Motor neuron (in vitro differentiated cells): ENCODE measurements around the gene THSD7A. TPM values are rescaled to one million over a fixed set of nuclear protein-coding genes. Genes with fewer than 3 reads are reported as not detected.

Source experiments
- ATAC-seq, 8 experiments: fragments of 200-7000 bp; cut with Tn5 transposase; replicated peaks in 6 of 8; 2 replicates each; pipeline ENCODE4 v1.8.0; 2021; ENCODE audit warnings: mild to moderate bottlenecking in 8 of 8, moderate library complexity in 8 of 8
- H3K27ac ChIP-seq, 2 donors: fragments of 250-450 bp; sonication (Bioruptor Pico); 2 replicates each; pipeline ENCODE4 v1.9.0; 2021; ENCODE audit warnings: antibody characterized with exemption in 2 of 2, mild to moderate bottlenecking in 2 of 2, moderate library complexity in 1 of 2
- H3K4me1 ChIP-seq, 2 donors: fragments of 250-450 bp; sonication (Bioruptor Pico); replicated peaks in 1 of 2; 2 replicates each; pipeline ENCODE4 v1.6.1; 2021; ENCODE audit warnings: antibody characterized with exemption in 2 of 2, mild to moderate bottlenecking in 2 of 2, moderate library complexity in 1 of 2
- H3K4me3 ChIP-seq, 5 donors: fragments of 250-450 bp; sonication (Bioruptor Pico); 2 replicates each; pipeline ENCODE4 v1.9.0; 2021; ENCODE audit warnings: antibody characterized with exemption in 5 of 5, mild to moderate bottlenecking in 5 of 5, moderate library complexity in 4 of 5
- WGBS, 10 experiments: fragments of 450-650 bp; shearing (Covaris generic); methylation state at CpG; one replicate each; pipeline ENCODE4 v1.0.0; 2022; 5-methylcytosine and 5-hydroxymethylcytosine counted together
- in situ Hi-C, 9 experiments: fragments of 400-800 bp; cut with MboI; loops; one replicate each; pipeline ENCODE4 v1.15.0; 2021; ENCODE audit warnings: low sequenced_read_pairs in 9 of 9, low pct_unique_long_range_greater_than_20kb in 2 of 9; ENCODE audit not compliant: unreplicated experiment in 9 of 9
- total RNA-seq, 8 experiments: library from RNA; unstranded; fragments of 300-600 nt; gene quantifications; 2 replicates each; pipeline versions ENCODE4 v1.2.3 to v1.2.4, GENCODE V29; 2022

THSD7A gene
- total RNA-seq, 8 experiments from 2014 or later, result 1.1 to 24.7 (median 9.6) TPM

DNA sequence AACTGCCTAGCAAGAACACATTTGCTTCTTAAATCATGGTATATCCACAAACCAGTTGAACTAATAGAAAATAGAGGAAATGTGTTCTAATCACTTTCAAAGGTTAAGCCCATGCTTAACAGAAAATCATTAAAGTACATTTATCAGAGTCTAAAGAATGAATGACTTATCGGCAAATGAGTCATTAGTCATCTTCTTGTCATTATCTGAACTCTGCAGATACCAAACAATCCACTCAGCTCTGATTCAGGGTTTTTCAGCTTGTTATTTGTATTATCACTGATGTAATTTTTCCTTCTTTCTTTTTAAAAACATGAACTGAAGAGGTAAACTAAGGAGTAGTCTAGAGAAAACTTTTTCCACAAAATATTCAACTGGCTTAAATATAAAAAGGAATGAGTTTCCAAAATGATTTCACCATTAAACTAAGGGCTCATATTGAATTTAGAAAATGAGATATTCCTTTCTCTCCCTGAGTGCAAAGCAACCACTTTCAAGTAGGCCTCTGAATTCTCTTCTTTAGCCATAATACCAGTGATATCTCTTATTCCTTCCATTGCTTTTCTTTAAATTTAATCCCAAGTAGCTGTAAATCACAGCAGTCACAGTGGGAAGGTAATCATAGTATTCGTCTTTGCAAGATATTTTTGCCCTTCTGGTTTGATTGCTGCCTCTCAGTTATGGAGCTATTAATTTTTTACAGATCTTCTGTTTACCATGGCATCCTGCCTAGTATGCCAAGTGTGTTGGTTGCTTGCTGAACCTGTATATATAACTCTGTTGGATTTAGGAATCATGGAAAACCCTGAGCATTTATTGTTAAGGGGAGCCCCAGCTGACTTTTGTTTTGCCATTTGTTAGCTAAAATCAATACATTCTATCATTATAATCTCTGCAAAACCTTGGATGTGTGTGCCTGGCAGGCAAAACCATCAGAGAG is 125.1 kb downstream of the THSD7A start:
- H3K4me1 ChIP-seq, result peaks cover 20 to 42% of the 10 kb centered on the region in 2 donors
- H3K27ac ChIP-seq, result no peak overlapping the region
- in situ Hi-C loops, result no loop called here
- ATAC-seq, result peak in 4 of 8 experiments; percentile 10 to 75 (median 20)
- 0 to 72% (median 39%) methylated on average over 1 to 2 of the region's 2 CpGs for WGBS, 10 experiments
- no peak overlapping the region for H3K4me3 ChIP-seq

DNA sequence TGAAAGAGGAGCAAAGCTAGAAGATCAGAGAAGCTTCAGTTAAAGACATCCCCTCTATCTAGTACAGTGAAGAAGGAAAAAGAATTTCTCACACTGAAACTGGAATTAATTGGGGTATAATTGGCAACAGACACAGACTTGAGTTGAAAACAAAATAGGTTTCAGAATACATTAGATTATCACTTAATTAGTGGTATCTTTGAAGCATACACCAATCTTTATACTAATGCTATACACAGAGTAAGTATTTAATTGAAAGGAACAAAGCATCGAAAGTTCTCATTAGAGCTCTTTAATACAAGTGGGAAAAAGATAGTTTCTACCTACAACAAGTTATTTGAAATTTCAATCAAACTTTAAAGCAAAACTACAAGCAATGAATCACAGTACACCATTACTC is 128.2 kb downstream of the THSD7A start:
- Histone ChIP-seq H3K27ac (no peak overlapping the region), H3K4me1 (peaks cover 8 to 27% of the 10 kb centered on the region in 2 donors), H3K4me3 (no peak overlapping the region)
- ATAC-seq, result no peak
- in situ Hi-C loops, result no loop called here
- 63 to 100% (median 86%) methylated on average over 1 of the region's 1 CpG; no CpG with 5 or more reads in 3 of the 10 experiments for WGBS, 10 experiments

DNA sequence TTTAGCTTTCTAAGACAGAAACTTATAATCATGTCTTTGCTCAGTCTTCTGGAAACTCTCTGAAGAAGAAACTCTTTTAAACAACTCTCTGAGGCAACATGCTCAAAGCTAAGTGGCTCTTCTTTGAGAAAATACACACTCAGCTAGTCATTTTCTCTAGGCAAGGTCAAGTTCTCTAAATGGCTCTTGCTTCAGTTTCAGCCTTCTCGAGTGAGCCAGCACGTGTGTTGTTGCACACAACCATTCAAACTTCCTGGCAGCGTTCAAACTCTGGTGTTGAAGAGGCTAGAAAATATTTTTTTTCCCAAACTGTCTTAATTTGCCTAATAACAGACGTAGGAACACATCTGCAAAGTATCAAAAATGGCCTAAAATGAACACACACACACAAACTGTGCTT is 129.1 kb downstream of the THSD7A start:
- Histone ChIP-seq H3K4me3 (no peak overlapping the region), H3K27ac (no peak overlapping the region), H3K4me1 (peaks cover 8 to 29% of the 10 kb centered on the region in 2 donors)
- 14 to 100% (median 71%) methylated on average over 1 to 4 of the region's 4 CpGs for WGBS, 10 experiments
- no peak for ATAC-seq
- in situ Hi-C loops, result no loop called here

DNA sequence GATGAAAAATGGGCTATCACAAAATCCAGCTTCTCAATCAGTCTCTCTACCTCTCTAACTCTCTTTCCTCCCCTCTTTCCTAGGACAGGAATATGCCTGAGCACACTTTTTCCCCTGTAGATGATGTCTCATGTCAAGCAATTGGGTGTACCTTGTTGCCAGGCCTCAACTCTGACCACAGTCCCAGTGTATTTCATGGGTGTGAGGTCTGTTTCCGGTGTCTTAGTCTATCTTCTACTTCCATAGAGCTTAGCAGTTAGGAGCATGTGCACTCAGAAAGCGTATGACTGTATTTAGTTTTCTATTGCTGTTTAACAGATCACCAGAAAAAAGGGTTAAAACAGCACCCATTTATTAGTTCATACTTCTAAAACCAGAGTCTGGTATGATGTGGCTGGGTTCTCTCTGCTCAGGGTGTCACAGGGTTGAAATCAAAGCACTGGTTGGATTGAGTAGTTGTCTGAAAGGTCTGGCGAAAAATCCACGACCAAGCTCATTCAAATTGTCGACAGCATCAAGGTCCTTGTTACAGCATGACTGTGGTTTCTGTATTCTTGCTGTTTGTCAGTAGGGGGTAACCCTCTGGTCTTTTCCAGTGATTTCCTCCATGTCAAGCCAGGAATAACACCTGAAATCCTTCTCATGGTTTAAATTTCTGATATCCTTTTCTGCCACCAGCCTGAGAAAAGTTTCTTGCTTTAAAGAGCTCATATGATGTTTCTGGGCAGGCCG is 130.0 kb downstream of the THSD7A start:
- WGBS, 10 experiments, result 44 to 100% (median 71%) methylated on average over 1 to 6 of the region's 6 CpGs; no CpG with 5 or more reads in 1 of the 10 experiments
- Histone ChIP-seq H3K27ac (no peak overlapping the region), H3K4me3 (no peak overlapping the region), H3K4me1 (peaks cover 3 to 19% of the 10 kb centered on the region in 2 donors)
- in situ Hi-C loops, result no loop called here
- no peak for ATAC-seq

DNA sequence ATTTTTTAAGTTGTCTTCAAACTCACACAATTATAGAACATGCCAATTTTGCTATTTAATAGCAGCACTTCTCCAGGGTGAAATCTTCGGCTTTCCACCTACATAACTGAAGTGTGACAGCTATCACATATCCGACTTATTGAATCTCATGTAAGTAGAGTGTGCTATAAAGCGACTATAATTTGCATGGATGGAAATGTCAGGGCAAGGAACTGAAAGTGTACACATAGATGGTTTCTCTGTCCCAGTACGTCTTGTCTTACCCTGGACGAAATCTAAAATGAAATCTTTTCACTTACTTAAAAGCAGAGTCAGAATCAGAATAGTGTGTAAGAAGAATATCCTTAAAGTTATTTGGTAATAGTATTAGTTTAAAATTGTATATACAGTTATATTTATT is 132.3 kb downstream of the THSD7A start:
- Histone ChIP-seq H3K27ac (no peak overlapping the region), H3K4me1 (peaks cover 0 to 10% of the 10 kb centered on the region in 2 donors), H3K4me3 (no peak overlapping the region)
- WGBS, 10 experiments, result 52 to 100% (median 93%) methylated on average over 1 to 5 of the region's 5 CpGs
- ATAC-seq, result no peak
- in situ Hi-C loops, result no loop called here

DNA sequence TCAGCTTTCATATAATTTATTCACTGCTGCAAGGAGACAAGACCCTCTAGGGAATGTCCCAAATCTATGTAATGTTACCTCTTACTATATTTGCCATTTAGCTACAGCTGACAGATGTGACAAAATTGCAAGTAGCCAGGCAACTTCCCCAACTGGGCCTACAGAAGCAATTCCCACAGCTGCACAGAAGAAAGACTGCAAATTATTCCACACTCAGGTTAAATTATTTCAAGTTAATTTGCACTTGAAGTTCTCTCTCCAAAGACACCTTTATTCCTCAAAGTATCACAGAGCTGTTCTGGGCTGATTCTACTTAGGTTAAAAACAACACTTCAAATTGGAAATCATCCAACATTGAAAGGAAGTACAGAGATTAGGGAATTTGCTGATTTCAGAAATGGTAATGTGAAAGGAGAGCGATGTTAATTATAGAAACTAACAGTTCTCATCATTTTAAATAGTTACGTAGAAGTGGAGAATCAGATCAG is 133.6 kb downstream of the THSD7A start:
- WGBS, 10 experiments, result 40 to 100% (median 91%) methylated on average over 2 of the region's 2 CpGs
- H3K4me3 ChIP-seq, result no peak overlapping the region
- H3K27ac ChIP-seq, result no peak overlapping the region

DNA sequence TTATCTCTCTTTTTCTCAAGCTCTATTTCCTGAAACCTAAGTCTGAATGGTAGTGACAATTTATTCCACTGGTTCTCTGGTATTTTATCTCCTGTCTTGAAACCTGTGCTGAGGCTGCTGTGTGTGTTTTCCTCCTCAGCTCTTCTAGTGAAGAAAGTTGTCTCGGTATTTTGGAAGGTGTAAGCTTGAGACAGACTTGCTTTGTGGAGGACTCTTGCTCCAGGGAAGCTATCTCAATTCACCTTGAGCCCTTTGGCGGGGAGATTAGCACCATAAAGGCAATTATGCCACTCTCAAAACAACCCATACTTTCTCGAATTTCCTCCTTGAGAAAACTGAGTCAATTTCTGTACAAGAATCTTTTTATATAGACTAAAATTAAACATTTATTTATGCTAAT is 141.6 kb downstream of the THSD7A start:
- Histone ChIP-seq H3K27ac (no peak overlapping the region), H3K4me3 (no peak overlapping the region), H3K4me1 (no peaks in the 10 kb centered on the region)
- WGBS, 10 experiments, result 0 to 100% (median 38%) methylated on average over 1 to 3 of the region's 3 CpGs; no CpG with 5 or more reads in 1 of the 10 experiments
- in situ Hi-C loops, result no loop called here
- ATAC-seq, result no peak

More for the DNA sequence above, 133.6 kb downstream of the THSD7A start:
- no peak for ATAC-seq
- H3K4me1 ChIP-seq, result peaks cover 0 to 10% of the 10 kb centered on the region in 2 donors
- in situ Hi-C loops, result no loop called here

DNA sequence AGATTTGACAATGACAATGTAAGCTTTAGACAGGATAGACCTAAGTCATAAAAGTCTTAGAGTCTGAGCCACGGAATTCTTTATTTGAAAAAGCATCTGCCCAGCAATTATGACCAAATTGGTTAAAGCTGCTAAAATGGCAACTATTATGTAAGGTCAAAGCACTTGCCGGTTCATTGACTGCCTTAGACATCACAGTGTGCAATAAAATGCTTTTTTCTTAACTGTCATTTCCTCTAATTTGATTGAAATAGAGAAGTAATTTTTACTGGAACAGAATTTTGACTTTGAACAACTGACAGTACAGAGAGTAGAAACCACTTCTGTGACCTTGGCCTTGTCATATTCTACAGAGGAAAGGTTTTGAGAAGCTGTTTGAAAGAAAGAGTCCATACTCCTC is 142.9 kb downstream of the THSD7A start:
- Histone ChIP-seq H3K27ac (no peak overlapping the region), H3K4me1 (no peaks in the 10 kb centered on the region), H3K4me3 (no peak overlapping the region)
- no peak for ATAC-seq
- in situ Hi-C loops, result no loop called here
- 0 to 86% (median 46%) methylated on average over 1 to 2 of the region's 2 CpGs for WGBS, 10 experiments

DNA sequence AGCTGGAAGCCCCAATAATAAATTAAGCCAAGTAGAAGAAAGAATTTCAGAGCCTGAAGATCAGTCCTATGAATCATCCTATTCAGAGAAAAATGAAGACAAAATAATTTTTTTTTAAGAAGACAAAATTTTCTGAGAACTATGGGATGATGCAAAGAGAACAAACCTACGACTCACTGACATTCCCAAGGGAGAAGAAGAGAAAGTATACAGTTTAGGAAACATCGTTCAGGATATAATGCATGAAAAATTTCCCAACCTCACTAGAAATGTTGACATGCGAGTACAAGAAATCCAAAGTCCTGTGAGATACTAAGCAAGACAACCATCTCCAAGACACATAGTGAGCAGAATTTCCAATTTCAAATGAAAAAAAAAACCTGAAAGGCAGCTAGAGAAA is 150.5 kb downstream of the THSD7A start:
- Histone ChIP-seq H3K4me1 (no peaks in the 10 kb centered on the region), H3K4me3 (no peak overlapping the region), H3K27ac (no peak overlapping the region)
- in situ Hi-C loops, result no loop called here
- ATAC-seq, result no peak
- WGBS, 10 experiments, result 33 to 100% (median 83%) methylated on average over 1 to 3 of the region's 3 CpGs; no CpG with 5 or more reads in 1 of the 10 experiments

DNA sequence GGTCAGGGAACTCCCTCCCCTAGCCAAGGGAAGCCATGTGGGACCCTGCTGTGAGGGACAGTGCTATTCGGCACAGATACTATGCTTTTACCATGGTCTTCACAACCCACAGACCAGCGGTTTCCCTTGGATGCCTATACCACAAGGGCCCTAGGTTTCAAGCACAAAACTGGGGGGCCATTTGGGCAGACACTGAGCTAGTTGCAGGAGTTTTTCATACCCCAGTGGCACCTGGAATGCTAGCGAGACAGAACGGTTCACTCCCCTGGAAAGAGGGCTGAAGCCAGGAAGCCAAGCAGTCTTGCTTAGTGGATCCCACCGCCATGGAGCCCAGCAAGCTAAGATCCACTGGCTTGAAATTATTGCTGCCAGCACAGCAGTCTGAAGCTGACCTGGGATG is 156.8 kb downstream of the THSD7A start:
- in situ Hi-C loops, result no loop called here
- ATAC-seq, result no peak
- H3K4me3 ChIP-seq, result no peak overlapping the region
- no peak overlapping the region for H3K27ac ChIP-seq
- no peaks in the 10 kb centered on the region for H3K4me1 ChIP-seq
- 21 to 100% (median 72%) methylated on average over 1 to 4 of the region's 5 CpGs; no CpG with 5 or more reads in 5 of the 10 experiments for WGBS, 10 experiments

DNA sequence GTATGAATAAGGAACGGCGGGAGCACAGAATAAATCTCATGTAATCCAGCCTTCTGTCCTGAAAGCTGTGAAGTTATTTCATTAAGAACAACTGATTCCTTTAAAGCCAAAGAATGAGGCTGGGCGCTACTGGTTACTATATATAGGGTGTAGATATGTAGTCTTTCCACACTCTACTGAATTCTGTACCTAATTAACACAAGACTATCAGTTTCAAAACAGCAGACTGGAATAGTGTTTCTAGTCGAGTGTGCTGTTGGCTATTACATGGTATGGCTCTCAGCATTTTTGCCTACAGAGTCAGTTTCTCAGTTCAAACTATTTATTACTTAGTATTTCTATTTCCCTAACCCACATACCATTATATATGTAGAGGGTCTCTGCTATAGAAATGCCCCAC is 163.3 kb downstream of the THSD7A start:
- in situ Hi-C loops, result no loop called here
- ATAC-seq, result peak in 4 of 8 experiments; percentile 21 to 41 (median 28)
- Histone ChIP-seq H3K4me3 (no peak overlapping the region), H3K27ac (no peak overlapping the region), H3K4me1 (peaks cover 3 to 9% of the 10 kb centered on the region in 2 donors)
- 22 to 92% (median 70%) methylated on average over 3 to 4 of the region's 4 CpGs; no CpG with 5 or more reads in 1 of the 10 experiments for WGBS, 10 experiments

DNA sequence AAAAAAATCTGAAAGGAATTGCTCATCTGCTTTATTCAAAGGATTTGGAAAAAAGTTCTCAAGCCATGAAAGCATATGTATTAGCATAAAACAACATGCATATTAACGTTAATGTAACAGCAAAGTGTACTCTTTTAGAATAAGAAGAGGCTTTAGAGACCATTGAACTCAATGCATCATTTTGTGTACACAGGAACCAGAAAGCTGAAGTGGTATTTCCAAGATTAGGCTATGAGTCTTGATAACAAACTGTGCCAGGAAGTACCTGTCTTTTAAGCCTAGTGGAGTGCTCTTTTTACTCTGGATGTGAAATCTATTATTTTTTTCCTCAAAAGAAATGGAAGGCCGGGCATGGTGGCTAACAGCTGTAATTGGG is 164.2 kb downstream of the THSD7A start:
- H3K27ac ChIP-seq, result no peak overlapping the region

More for the DNA sequence above, 164.2 kb downstream of the THSD7A start:
- Histone ChIP-seq H3K4me3 (no peak overlapping the region), H3K4me1 (peaks cover 3 to 9% of the 10 kb centered on the region in 2 donors)
- 0 to 100% (median 55%) methylated on average over 1 to 2 of the region's 2 CpGs for WGBS, 10 experiments
- in situ Hi-C loops, result no loop called here
- ATAC-seq, result no peak
